ENCODE results near the gene SP100. TPM values are rescaled to one million over a fixed set of nuclear protein-coding genes. Genes with fewer than 3 reads are reported as not detected.

SP100 gene
- total and polyA plus RNA-seq, 3 donors from 2014 or later: 15.2 to 43.7 (median 26.8) TPM

DNA sequence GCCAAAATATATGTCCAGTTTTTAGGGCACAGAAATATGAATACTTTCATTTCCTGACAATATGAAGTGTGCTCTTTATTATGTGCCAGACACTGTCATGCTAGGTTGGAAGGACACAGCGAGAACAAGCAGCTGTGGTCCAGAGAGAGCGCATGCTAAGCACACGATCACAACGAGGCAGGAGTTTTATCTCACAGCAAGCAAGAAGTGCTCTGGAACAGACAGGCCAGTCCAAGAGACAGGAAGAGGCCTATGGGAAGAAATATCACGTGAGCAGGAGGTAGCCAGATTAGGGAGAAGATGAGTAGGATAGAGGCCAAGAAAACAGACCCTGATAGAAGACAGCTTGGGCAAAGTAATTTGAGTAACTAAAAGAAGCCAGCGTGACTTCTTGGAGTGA lies 161.1 kb downstream of the SP100 start:
- H3K9me3 ChIP-seq: no peaks in the 10 kb centered on the region
- 65 to 68% methylated on average over 6 of the region's 6 CpGs for WGBS, 2 donors
- intact Hi-C loops (cut with DNase I; ENCODE audit: low total_unique reads): no loop called here

DNA sequence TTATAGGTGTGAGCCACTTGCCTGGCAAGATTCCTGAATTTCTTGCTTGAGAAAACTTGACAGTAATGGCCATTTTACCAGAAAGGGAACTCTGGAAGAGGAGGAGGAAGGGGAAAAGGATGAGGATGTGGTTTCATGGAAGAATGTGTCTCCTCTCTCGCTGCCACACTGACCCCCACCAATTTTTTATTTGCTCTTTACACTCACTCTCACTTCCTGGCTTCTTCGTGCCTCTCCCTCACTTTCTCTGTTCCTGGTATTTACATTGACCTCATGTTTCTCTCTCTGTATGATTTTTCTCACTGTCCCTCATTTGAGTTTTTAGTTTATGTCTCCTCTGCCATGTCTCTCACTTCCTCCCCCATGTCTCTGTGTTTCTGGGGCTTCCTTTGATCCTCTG lies 162.1 kb downstream of the SP100 start:
- H3K4me1 ChIP-seq: no peaks in the 10 kb centered on the region
- no peak overlapping the region for H3K27ac ChIP-seq
- H3K27me3 ChIP-seq: no peaks in the 10 kb centered on the region
- 33 to 40% methylated on average over 2 of the region's 2 CpGs for WGBS, 2 donors
- H3K9me3 ChIP-seq: no peaks in the 10 kb centered on the region
- no peak overlapping the region for H3K4me3 ChIP-seq
- DNase-seq: no peak
- no peak for TF ChIP-seq POLR2A (IDR thresholded peaks at IDR 0.05)
- TF ChIP-seq, protein P1, sequence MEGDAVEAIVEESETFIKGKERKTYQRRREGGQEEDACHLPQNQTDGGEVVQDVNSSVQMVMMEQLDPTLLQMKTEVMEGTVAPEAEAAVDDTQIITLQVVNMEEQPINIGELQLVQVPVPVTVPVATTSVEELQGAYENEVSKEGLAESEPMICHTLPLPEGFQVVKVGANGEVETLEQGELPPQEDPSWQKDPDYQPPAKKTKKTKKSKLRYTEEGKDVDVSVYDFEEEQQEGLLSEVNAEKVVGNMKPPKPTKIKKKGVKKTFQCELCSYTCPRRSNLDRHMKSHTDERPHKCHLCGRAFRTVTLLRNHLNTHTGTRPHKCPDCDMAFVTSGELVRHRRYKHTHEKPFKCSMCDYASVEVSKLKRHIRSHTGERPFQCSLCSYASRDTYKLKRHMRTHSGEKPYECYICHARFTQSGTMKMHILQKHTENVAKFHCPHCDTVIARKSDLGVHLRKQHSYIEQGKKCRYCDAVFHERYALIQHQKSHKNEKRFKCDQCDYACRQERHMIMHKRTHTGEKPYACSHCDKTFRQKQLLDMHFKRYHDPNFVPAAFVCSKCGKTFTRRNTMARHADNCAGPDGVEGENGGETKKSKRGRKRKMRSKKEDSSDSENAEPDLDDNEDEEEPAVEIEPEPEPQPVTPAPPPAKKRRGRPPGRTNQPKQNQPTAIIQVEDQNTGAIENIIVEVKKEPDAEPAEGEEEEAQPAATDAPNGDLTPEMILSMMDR (IDR thresholded peaks at IDR 0.05): no peak
- no peaks in the 10 kb centered on the region for H3K36me3 ChIP-seq (ENCODE audit: low read depth, missing control alignments)
- intact Hi-C loops (cut with DNase I; ENCODE audit: low total_unique reads): no loop called here

More for the DNA sequence above, 161.1 kb downstream of the SP100 start:
- Histone ChIP-seq H3K4me1 (no peaks in the 10 kb centered on the region), H3K27ac (no peak overlapping the region), H3K27me3 (no peaks in the 10 kb centered on the region), H3K4me3 (no peak overlapping the region), H3K36me3 (ENCODE audit: low read depth, missing control alignments) (no peaks in the 10 kb centered on the region)
- TF ChIP-seq, protein P1 (IDR thresholded peaks at IDR 0.05): no peak
- TF ChIP-seq POLR2A (IDR thresholded peaks at IDR 0.05): no peak
- DNase-seq: no peak

DNA sequence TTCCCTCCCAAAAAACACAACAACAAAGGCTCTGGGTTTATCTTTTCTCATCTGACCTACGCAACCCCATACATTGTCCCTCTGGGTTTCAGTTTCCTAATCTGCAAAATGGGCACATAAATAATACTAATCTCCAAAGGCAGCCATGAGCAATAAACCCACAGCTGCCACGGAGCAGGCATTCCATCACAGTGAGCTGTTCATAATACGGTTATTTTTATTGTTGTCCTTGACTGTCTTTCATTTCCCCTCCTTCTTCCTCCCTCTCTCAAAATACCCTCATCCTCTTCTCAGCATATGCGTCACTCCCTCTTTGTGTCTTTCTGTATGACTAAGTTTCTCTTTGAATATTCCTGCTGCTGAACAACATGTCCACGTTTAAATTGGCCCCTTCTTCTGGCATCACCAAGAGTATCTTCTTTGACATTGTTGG lies 166.9 kb downstream of the SP100 start:
- no peaks in the 10 kb centered on the region for H3K4me1 ChIP-seq
- intact Hi-C loops (cut with DNase I; ENCODE audit: low total_unique reads): no loop called here
- H3K27ac ChIP-seq: no peak overlapping the region
- no peak overlapping the region for H3K4me3 ChIP-seq
- no peaks in the 10 kb centered on the region for H3K9me3 ChIP-seq
- H3K27me3 ChIP-seq: no peaks in the 10 kb centered on the region
- H3K36me3 ChIP-seq (ENCODE audit: low read depth, missing control alignments): no peaks in the 10 kb centered on the region
- DNase-seq: no peak
- WGBS, 2 donors: 74 to 81% methylated on average over 5 of the region's 5 CpGs
- no peak for TF ChIP-seq POLR2A (IDR thresholded peaks at IDR 0.05)
- TF ChIP-seq, protein P1 (IDR thresholded peaks at IDR 0.05): no peak

DNA sequence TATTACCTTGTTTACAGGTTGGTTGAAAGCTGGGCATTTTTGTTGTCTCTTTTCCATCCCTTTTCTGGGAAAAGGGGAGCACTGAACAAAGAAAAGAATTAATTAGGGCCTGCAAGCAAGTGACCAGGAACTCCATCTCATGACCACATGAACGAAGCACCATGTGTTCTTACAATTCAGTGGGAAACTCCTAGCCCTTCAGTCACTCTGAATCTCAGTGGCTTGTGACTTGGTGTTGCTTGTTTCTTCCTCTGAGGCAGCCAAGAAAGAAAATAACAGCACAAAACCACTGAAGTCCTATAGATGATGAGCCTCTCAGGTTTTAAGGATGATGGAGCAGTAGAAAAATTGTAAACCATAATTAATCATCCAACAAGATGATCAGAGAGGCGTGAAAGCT lies 167.6 kb downstream of the SP100 start:
- TF ChIP-seq POLR2A (IDR thresholded peaks at IDR 0.05): no peak
- TF ChIP-seq, protein P1 (IDR thresholded peaks at IDR 0.05): no peak
- Histone ChIP-seq H3K27me3 (no peaks in the 10 kb centered on the region), H3K27ac (no peak overlapping the region), H3K9me3 (no peaks in the 10 kb centered on the region), H3K36me3 (ENCODE audit: low read depth, missing control alignments) (no peaks in the 10 kb centered on the region), H3K4me3 (no peak overlapping the region), H3K4me1 (no peaks in the 10 kb centered on the region)
- intact Hi-C loops (cut with DNase I; ENCODE audit: low total_unique reads): no loop called here
- DNase-seq: no peak
- WGBS, 2 donors: 78 to 84% methylated on average over 2 of the region's 2 CpGs

DNA sequence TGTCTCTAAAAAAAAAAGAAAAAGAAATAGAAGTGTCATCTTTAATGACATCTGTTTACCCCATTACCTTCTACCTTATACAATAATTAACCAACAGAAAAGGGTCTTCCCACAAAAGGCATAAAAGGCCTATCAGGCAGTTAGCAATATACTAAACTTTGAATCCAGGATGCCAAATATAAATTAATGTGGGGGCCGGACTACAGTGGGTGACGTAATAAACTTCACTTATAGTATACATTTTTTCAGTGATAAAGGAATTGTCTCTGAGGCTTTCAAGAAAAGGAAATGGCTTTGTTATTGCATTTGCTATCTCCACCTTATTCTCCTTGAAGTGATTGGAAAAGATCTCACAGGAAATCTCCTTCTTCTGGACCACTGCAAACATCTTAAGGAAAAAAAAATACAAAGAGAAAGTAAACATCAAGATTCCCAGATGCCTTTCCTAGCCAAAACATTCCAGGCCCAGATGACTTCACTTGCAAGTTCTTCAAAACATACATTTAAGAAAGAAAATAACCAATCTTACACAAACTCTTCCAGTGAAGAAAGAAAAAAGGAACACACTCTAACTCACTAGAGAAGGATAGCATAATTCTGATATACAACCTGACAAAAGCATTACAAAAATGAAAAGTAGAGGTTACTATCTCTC lies 170.5 kb downstream of the SP100 start:
- TF ChIP-seq POLR2A (IDR thresholded peaks at IDR 0.05): no peak
- TF ChIP-seq, protein P1 (IDR thresholded peaks at IDR 0.05): no peak
- no peaks in the 10 kb centered on the region for H3K9me3 ChIP-seq
- no peaks in the 10 kb centered on the region for H3K36me3 ChIP-seq (ENCODE audit: low read depth, missing control alignments)
- WGBS, 2 donors: 79 to 80% methylated on average over 2 of the region's 2 CpGs
- H3K27ac ChIP-seq: no peak overlapping the region
- no peaks in the 10 kb centered on the region for H3K27me3 ChIP-seq
- no peaks in the 10 kb centered on the region for H3K4me1 ChIP-seq
- H3K4me3 ChIP-seq: no peak overlapping the region
- intact Hi-C loops (cut with DNase I; ENCODE audit: low total_unique reads): no loop called here
- DNase-seq: no peak

Data from testis (tissue), 3 donors.